Measurements from ENCODE around the gene SLC12A7. TPM values are rescaled to one million over a fixed set of nuclear protein-coding genes. Genes with fewer than 3 reads are reported as not detected.

The SLC12A7 gene
- total and polyA plus RNA-seq, 2 of the 13 experiments (the other 11 are each of a cell fraction or from before 2014, with no cell fraction given): 14.0 to 18.5 TPM

- TF ChIP-seq IKZF4 (CRISPR knock-in tag; IDR thresholded peaks at IDR 0.05; ENCODE audit: borderline replicate concordance, low read depth, not compliant biosample characterization) (no peak), NFRKB (IDR thresholded peaks at IDR 0.05) (no peak), SRY (CRISPR knock-in tag; IDR thresholded peaks at IDR 0.05) (no peak), CEBPB (IDR thresholded peaks at IDR 0.05; ENCODE audit: borderline replicate concordance, low read depth, low read length) (no peak), MYNN (CRISPR knock-in tag; IDR thresholded peaks at IDR 0.05; ENCODE audit: low read depth) (no peak), PHF20 (CRISPR knock-in tag; IDR thresholded peaks at IDR 0.05) (no peak), TCF12 (IDR thresholded peaks at IDR 0.05) (no peak), TCF12 (CRISPR knock-in tag; IDR thresholded peaks at IDR 0.05) (no peak), ZBED4 (CRISPR knock-in tag; IDR thresholded peaks at IDR 0.05; ENCODE audit: borderline replicate concordance) (no peak), SMAD9 (CRISPR knock-in tag; IDR thresholded peaks at IDR 0.05) (no peak), ZNF879 (CRISPR knock-in tag; IDR thresholded peaks at IDR 0.05) (no peak), ZBTB4 (CRISPR knock-in tag; IDR thresholded peaks at IDR 0.05; ENCODE audit: borderline replicate concordance) (no peak), ZNF552 (CRISPR knock-in tag; IDR thresholded peaks at IDR 0.05; ENCODE audit: borderline replicate concordance) (no peak), EP300 (IDR thresholded peaks at IDR 0.05; ENCODE audit: low read depth in 2 of 2, low read length in 2 of 2) (no peak), EP300 (CRISPR knock-in tag; IDR thresholded peaks at IDR 0.05; ENCODE audit: borderline replicate concordance) (no peak), ZNF276 (CRISPR knock-in tag; IDR thresholded peaks at IDR 0.05; ENCODE audit: low read depth) (no peak), KDM5B (CRISPR knock-in tag; IDR thresholded peaks at IDR 0.05; ENCODE audit: borderline replicate concordance) (no peak), ZNF33A (CRISPR knock-in tag; IDR thresholded peaks at IDR 0.05; ENCODE audit: borderline replicate concordance) (no peak), MAZ (IDR thresholded peaks at IDR 0.05; ENCODE audit: borderline replicate concordance, low read depth, low read length) (no peak), MAZ (CRISPR knock-in tag; IDR thresholded peaks at IDR 0.05; ENCODE audit: low read depth) (no peak), ZNF234 (CRISPR knock-in tag; conservative IDR thresholded peaks at IDR 0.05) (no peak), GZF1 (CRISPR knock-in tag; IDR thresholded peaks at IDR 0.05) (no peak)
Observed at GRCh38 chr5:1111241-1111726, 579 bp downstream of the SLC12A7 start (continued).
